ENCODE results near the gene SPEG. TPM values are rescaled to one million over a fixed set of nuclear protein-coding genes. Genes with fewer than 3 reads are reported as not detected.
A peak's percentile ranks its signal among the peaks of the same experiment; 100 is the strongest.

The SPEG gene
- total and polyA plus RNA-seq, 2 of the 8 experiments (the other 6 are each of a cell fraction or from before 2014, with no cell fraction given): 19.9 to 32.0 TPM

- TF ChIP-seq SAP30 (IDR thresholded peaks at IDR 0.05; ENCODE audit: insufficient read depth, insufficient replicate concordance, low read length) (no peak), CTCF (IDR thresholded peaks at IDR 0.05; ENCODE audit: control extremely low read depth in 1 of 3, insufficient read depth in 1 of 3, low read depth in 1 of 3, low read length in 3 of 3) (peak in 2 of 3 experiments; percentile 50 to 51; a peak in 3 of 4 replicates), SIN3A (conservative IDR thresholded peaks at IDR 0.05 in 1 of 2, IDR thresholded peaks at IDR 0.05 in 1 of 2; ENCODE audit: low read depth in 1 of 2, low read length in 2 of 2) (no peak), ATF2 (IDR thresholded peaks at IDR 0.05; ENCODE audit: low read length) (no peak), CBX5 (IDR thresholded peaks at IDR 0.05; ENCODE audit: low read depth, low read length) (no peak)
These were observed 14.2 kb downstream of the SPEG start (continued) for GRCh38 chr2:219448776-219449341.
